Naive B cell (primary cell): ENCODE data around the gene EGR4. TPM values are rescaled to one million over a fixed set of nuclear protein-coding genes. Genes with fewer than 3 reads are reported as not detected.

Source experiments
- ATAC-seq, 2 donors: fragments of 150-1000 bp; cut with Tn5 transposase; 2 replicates each; pipeline ENCODE4 v1.10.0; 2021; ENCODE audit warnings: low read depth in 2 of 2, mild to moderate bottlenecking in 2 of 2, moderate library complexity in 2 of 2
- DNase-seq: peaks from one replicate; pipeline ENCODE4 v3.0.0; 2022
- H3K27ac Mint-ChIP-seq, 6 donors: one replicate each; pipeline ENCODE4 v1.8.0; 2020 to 2022; ENCODE audit warnings: mild to moderate bottlenecking in 6 of 6, mixed read lengths in 6 of 6, moderate library complexity in 5 of 6, inconsistent platforms in 2 of 6
- H3K27me3 Mint-ChIP-seq, 3 donors: one replicate each; pipeline ENCODE4 v1.8.0; 2021 to 2022; ENCODE audit warnings: mixed read lengths in 3 of 3, mild to moderate bottlenecking in 1 of 3
- H3K36me3 Mint-ChIP-seq, 2 donors: one replicate each; pipeline ENCODE4 v1.8.0; 2020 to 2022; ENCODE audit warnings: mixed read lengths in 2 of 2, inconsistent platforms in 1 of 2, mild to moderate bottlenecking in 1 of 2
- H3K4me1 Mint-ChIP-seq, 3 donors: one replicate each; pipeline ENCODE4 v1.8.0; 2020 to 2022; ENCODE audit warnings: mixed read lengths in 3 of 3, inconsistent platforms in 1 of 3, mild to moderate bottlenecking in 1 of 3, moderate library complexity in 1 of 3
- H3K4me3 Mint-ChIP-seq, 8 donors: one replicate each; pipeline ENCODE4 v1.8.0; 2020 to 2022; ENCODE audit warnings: mild to moderate bottlenecking in 8 of 8, mixed read lengths in 8 of 8, moderate library complexity in 8 of 8, inconsistent platforms in 2 of 8
- H3K9me3 Mint-ChIP-seq, 7 donors: one replicate each; pipeline ENCODE4 v1.8.0; 2020 to 2022; ENCODE audit warnings: mixed read lengths in 7 of 7, mild to moderate bottlenecking in 5 of 7, inconsistent platforms in 2 of 7, moderate library complexity in 1 of 7
- polyA plus RNA-seq, 6 donors: library from polyadenylated mRNA; unstranded; fragments of 300-500 nt; fragmentation: Illumina TruSeq; gene quantifications; one replicate each; pipeline ENCODE4 v1.2.3, GENCODE V29; 2021; ENCODE audit warnings: low read depth in 6 of 6

The EGR4 gene
- polyA plus RNA-seq, 6 donors from 2014 or later = 0.23 to 0.84 (median 0.49) TPM; not detected in 3

GRCh38 chr2:73285159-73285739, 8.1 kb downstream of the EGR4 start:
- Mint-ChIP-seq H3K9me3 (no peaks in the 10 kb centered on the region), H3K27ac (peak overlapping the region; percentile 68 to 93 (median 84))

GRCh38 chr2:73284296-73285158, 8.8 kb downstream of the EGR4 start, which contains the start of gene FBXO41:
TSS of gene FBXO41 (minus strand) at chr2:73284478. CDS start at chr2:73269630, 14,848 bp downstream.
- Mint-ChIP-seq H3K36me3 (no peaks in the 10 kb centered on the region), H3K4me1 (peaks cover 27 to 33% (median 27%) of the 10 kb centered on the region in 3 donors), H3K9me3 (no peaks in the 10 kb centered on the region), H3K27me3 (peaks cover 0 to 6% (median 0%) of the 10 kb centered on the region in 3 donors), H3K4me3 (peak within 1 kb of the TSS; percentile 77 to 94 (median 88)), H3K27ac (peak within 1 kb of the TSS; percentile 68 to 93 (median 84))
- DNase-seq (peak; percentile 70), ATAC-seq (peak; percentile 53 to 58)

More at GRCh38 chr2:73285159-73285739, 8.1 kb downstream of the EGR4 start:
- ATAC-seq = peak; percentile 90 to 93
- peak overlapping the region; percentile 77 to 94 (median 84) for H3K4me3 Mint-ChIP-seq
- H3K27me3 Mint-ChIP-seq = peaks cover 0 to 11% (median under 1%) of the 10 kb centered on the region in 3 donors
- peaks cover 27 to 30% (median 27%) of the 10 kb centered on the region in 3 donors for H3K4me1 Mint-ChIP-seq
- H3K36me3 Mint-ChIP-seq = no peaks in the 10 kb centered on the region
- peak; percentile 80 for DNase-seq

- Mint-ChIP-seq H3K36me3 (no peaks in the 10 kb centered on the region), H3K27me3 (no peaks in the 10 kb centered on the region), H3K9me3 (no peaks in the 10 kb centered on the region), H3K4me3 (peak overlapping the region; percentile 77 to 93 (median 88)), H3K27ac (peak overlapping the region in 4 of 6 donors; percentile 18 to 87 (median 60)), H3K4me1 (peaks cover 27 to 33% (median 27%) of the 10 kb centered on the region in 3 donors)
- no peak for ATAC-seq
- peak; percentile 18 for DNase-seq
Measured at GRCh38 chr2:73283545-73284295, 9.6 kb downstream of the EGR4 start.

DNA sequence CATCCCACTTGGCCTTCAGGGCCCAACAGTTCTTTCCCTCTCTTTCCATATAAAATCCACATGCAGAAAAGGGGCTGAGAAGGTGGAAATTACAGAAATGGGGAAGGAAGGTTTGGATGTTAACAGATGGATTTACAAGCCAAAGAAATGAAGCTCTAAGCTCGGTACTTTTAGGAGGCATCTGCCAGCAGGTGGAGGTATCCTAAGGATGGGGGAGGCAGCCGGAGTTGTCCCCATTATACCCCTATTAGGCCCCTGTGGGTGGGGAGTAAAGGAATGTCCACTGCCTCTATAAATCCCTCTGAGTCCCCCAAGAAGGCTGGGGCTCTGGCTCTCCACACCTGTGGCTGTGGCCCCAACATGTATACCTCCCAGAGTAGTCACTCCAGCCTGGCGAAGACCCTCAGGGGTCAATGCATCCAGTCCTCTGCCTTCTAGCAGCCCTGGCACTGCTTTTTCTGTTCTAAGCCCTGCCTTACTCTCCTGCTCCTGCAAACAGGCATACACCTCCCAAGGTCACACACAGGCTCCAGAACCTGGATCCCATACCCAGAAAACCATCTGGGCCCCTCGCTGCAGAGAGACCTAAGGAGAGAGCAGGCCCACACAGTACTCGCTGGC, 10.3 kb downstream of the EGR4 start:
- Mint-ChIP-seq H3K27me3 (no peaks in the 10 kb centered on the region), H3K9me3 (no peaks in the 10 kb centered on the region), H3K36me3 (no peaks in the 10 kb centered on the region), H3K4me1 (peaks cover 27 to 33% (median 27%) of the 10 kb centered on the region in 3 donors), H3K4me3 (peak overlapping the region; percentile 77 to 93 (median 88)), H3K27ac (peak overlapping the region in 5 of 6 donors; percentile 22 to 90 (median 68))
- no peak for DNase-seq
- ATAC-seq = no peak

- H3K27me3 Mint-ChIP-seq = no peaks in the 10 kb centered on the region
- H3K9me3 Mint-ChIP-seq = no peaks in the 10 kb centered on the region
- peaks cover 21 to 31% (median 26%) of the 10 kb centered on the region in 3 donors for H3K4me1 Mint-ChIP-seq
- H3K4me3 Mint-ChIP-seq = peak overlapping the region in 2 of 8 donors; percentile 44 to 49
- H3K27ac Mint-ChIP-seq = no peak overlapping the region
- ATAC-seq (no peak), DNase-seq (no peak)
- H3K36me3 Mint-ChIP-seq = peaks cover 0 to 6% of the 10 kb centered on the region in 2 donors
Measured at GRCh38 chr2:73281244-73281643, 12.1 kb downstream of the EGR4 start.

DNA sequence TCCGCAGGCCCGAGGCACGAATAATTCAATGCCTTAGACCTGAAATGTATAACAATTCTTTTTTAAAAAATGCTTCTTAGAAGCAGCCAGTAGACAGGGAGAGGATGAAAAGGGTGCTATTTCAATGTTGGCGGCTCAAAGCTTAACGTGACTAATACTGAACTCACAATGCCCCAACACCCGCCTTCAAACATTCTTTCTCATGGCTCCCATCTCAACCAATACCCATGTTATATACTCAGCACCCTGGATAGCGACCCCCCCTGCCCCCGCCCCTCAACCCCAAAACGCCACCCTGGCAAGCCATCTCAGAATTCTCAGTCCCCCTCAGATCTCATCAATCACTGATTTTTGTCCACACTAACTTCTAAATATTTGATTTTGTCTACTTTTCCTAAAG, 13.5 kb downstream of the EGR4 start:
- Mint-ChIP-seq H3K4me1 (peaks cover 8 to 17% (median 12%) of the 10 kb centered on the region in 3 donors), H3K9me3 (no peaks in the 10 kb centered on the region), H3K27ac (no peak overlapping the region), H3K4me3 (no peak overlapping the region), H3K36me3 (peaks cover 0 to 6% of the 10 kb centered on the region in 2 donors), H3K27me3 (no peaks in the 10 kb centered on the region)
- DNase-seq = no peak
- no peak for ATAC-seq

DNA sequence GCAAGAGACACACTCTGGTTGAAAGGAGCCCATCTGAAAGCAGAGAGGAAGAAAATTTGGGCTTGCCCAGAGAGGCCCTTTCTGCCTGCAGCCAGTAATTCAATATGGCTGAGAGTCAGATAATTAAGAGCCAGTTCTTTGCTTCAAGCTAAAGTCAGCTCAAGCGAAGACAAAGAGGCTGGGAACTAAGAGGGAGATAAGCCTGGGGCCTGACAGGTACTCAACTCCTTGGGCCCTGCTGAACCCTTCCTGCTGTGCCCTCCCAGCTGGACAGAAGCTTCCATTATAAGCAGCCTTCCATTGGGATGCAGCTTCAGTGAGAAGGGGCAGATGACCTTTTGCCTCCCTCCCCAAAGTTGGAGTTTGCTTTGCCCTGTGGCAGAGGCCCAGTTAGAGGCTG, 21.1 kb downstream of the EGR4 start:
- H3K27ac Mint-ChIP-seq = no peak overlapping the region
- peaks cover 0 to 8% (median 5%) of the 10 kb centered on the region in 3 donors for H3K27me3 Mint-ChIP-seq
- H3K9me3 Mint-ChIP-seq = peaks cover 0 to 2% (median 0%) of the 10 kb centered on the region in 7 donors
- peaks cover 7 to 16% of the 10 kb centered on the region in 2 donors for H3K36me3 Mint-ChIP-seq
- H3K4me1 Mint-ChIP-seq = peaks cover 8 to 23% (median 22%) of the 10 kb centered on the region in 3 donors
- no peak overlapping the region for H3K4me3 Mint-ChIP-seq
- DNase-seq = no peak
- no peak for ATAC-seq

GRCh38 chr2:73269686-73270465, 23.5 kb downstream of the EGR4 start:
- Mint-ChIP-seq H3K27me3 (peaks cover 0 to 8% (median 5%) of the 10 kb centered on the region in 3 donors), H3K4me3 (peak overlapping the region in 2 of 8 donors; percentile 17 to 33), H3K9me3 (peaks cover 0 to 2% (median 0%) of the 10 kb centered on the region in 7 donors), H3K27ac (no peak overlapping the region), H3K4me1 (peaks cover 8 to 28% (median 22%) of the 10 kb centered on the region in 3 donors), H3K36me3 (peaks cover 7 to 16% of the 10 kb centered on the region in 2 donors)
- ATAC-seq = peak in 1 of 2 donors; percentile 19
- no peak for DNase-seq

GRCh38 chr2:73268830-73269685, 24.3 kb downstream of the EGR4 start:
- peak; percentile 11 for DNase-seq
- Mint-ChIP-seq H3K27me3 (peaks cover 0 to 8% (median 5%) of the 10 kb centered on the region in 3 donors), H3K4me3 (peak overlapping the region in 3 of 8 donors; percentile 18 to 68 (median 42)), H3K27ac (no peak overlapping the region), H3K36me3 (peaks cover 4 to 16% of the 10 kb centered on the region in 2 donors), H3K9me3 (peaks cover 0 to 2% (median 0%) of the 10 kb centered on the region in 7 donors), H3K4me1 (peaks cover 8 to 26% (median 22%) of the 10 kb centered on the region in 3 donors)
- ATAC-seq = peak; percentile 88 to 89

GRCh38 chr2:73268366-73268829, 24.9 kb downstream of the EGR4 start:
- no peak for DNase-seq
- peaks cover 0 to 2% (median 0%) of the 10 kb centered on the region in 7 donors for H3K9me3 Mint-ChIP-seq
- H3K36me3 Mint-ChIP-seq = peaks cover 0 to 16% of the 10 kb centered on the region in 2 donors
- H3K27me3 Mint-ChIP-seq = peaks cover 0 to 8% (median 5%) of the 10 kb centered on the region in 3 donors
- peak overlapping the region in 1 of 6 donors; percentile 37 for H3K27ac Mint-ChIP-seq
- ATAC-seq = no peak
- peaks cover 8 to 22% (median 22%) of the 10 kb centered on the region in 3 donors for H3K4me1 Mint-ChIP-seq
- H3K4me3 Mint-ChIP-seq = peak overlapping the region in 6 of 8 donors; percentile 20 to 68 (median 47)

DNA sequence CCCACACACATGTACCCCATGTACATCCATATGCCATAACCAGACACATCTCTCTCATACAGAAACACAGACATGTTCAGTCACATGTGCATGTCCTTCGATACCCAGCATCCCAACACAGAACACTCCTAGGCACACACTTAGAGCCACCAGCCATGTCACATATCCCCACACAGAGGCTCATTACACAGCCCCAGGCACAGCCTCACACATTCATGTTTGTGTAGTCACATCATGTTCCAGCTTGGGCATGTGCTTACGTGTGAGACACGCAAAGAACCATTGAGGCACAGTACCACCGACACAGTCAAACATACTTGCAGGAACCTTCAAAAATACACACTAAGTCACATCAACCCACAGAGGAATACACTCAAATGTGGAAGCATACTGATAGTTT, 26.3 kb downstream of the EGR4 start:
- H3K9me3 Mint-ChIP-seq = peaks cover 0 to 2% (median 0%) of the 10 kb centered on the region in 7 donors
- DNase-seq (no peak), ATAC-seq (no peak)
- H3K27me3 Mint-ChIP-seq = peaks cover 0 to 8% (median 5%) of the 10 kb centered on the region in 3 donors
- H3K27ac Mint-ChIP-seq = no peak overlapping the region
- peaks cover 0 to 16% of the 10 kb centered on the region in 2 donors for H3K36me3 Mint-ChIP-seq
- no peak overlapping the region for H3K4me3 Mint-ChIP-seq
- peaks cover 8 to 22% (median 22%) of the 10 kb centered on the region in 3 donors for H3K4me1 Mint-ChIP-seq
